Stimulated activated CD4-positive, alpha-beta T cell treated with anti-CD3 and anti-CD28 coated beads, Interleukin-15, amount 100 ng/mL, for 48 hours (primary cell): ENCODE results near the gene PTGES.

Experiments used
- DNase-seq, 2 donors: peaks; one replicate each; pipeline ENCODE4 v3.0.0-alpha.2; 2020; ENCODE audit warnings: low read depth in 2 of 2

PTGES gene

DNA sequence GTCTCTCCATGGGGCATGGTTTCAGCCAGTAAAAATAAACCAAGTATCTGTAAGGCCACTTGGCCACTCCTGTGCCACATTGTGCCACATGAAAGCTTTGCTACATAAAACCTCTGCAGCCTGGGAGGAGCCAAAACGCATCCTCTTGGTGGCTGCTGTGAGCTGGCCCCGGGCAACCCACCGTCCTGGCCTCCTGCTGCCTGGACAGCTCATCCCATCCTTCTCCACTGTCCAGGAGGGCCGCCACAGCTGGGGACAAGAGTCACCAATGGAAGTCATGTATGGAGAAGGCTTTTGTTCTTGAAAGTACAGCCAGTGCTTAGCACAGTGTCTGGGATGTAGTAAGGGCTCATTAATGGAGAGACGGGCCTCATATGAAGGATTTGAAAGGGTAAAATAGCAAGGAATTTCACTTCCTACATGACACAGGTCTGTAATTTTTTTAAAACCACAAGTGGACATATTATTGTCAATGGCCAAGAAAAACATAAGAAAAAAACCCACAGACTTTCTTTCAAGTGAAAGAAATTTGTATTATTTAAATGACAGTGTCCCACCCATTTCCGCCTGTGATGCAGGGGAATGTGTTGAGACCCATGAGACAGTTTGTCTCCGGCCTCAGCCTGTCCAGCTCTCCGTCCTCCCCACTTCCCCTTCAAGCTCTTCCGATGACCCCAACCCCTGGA, 6.6 kb downstream of the PTGES start:
- no peak for DNase-seq

DNA sequence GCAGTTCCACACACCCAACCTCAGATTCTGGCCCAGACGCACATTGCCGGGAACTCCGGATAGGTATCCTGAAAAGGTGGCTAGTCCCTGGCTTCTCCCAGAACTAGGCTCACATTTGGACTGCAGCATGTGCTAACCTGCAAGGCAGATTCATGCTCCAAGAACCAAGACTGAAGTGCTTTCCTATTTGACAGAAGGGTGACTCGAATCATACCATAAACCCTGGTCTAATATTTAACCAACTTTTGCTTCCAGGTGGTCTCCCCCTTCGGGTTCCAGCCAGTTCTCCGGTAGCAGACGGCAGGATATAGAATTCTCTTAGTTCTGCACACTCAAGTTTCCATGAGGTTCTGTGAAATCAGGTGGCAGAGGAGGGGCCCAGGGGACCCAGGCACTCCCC, 7.6 kb downstream of the PTGES start:
- no peak for DNase-seq

DNA sequence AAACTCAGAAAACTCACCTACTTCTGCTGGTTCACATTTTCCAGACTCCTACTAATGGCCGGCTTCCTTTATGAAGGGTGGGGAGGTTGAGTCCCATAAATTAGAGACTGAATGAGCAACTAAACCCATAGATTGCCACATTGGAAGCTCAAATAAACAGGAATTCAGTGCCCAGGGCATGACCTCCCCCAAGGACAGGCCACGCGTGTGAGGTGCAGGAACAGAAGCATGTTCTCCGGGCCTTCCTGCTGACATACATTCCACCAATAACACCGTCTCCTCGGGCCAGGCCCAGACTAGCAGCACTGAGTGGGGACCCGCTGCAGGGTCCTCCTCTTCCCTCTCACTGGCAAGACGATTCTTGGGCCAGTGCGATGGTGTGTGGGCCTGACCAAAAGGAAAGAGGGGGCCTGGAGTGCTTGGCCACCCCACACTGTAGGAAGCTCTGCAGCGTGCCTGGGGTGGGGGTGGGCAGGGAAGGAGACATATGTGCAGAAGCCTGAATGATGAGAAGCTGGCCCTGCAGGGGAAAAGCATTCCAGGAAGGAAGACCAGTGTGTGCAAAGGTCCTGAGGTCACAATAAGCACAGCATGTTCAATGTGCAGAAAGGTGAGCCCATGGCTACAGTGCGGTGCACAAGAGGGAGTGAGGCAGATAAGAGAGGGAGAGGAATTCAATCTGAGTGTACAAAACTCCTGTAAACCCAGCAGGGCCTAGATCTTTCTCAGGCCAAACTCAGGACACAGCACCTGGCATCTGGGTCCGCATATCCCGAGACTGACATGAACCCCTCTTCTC, 12.0 kb downstream of the PTGES start:
- no peak for DNase-seq

GRCh38 chr9:129740174-129740573, 12.7 kb downstream of the PTGES start:
- no peak for DNase-seq

DNA sequence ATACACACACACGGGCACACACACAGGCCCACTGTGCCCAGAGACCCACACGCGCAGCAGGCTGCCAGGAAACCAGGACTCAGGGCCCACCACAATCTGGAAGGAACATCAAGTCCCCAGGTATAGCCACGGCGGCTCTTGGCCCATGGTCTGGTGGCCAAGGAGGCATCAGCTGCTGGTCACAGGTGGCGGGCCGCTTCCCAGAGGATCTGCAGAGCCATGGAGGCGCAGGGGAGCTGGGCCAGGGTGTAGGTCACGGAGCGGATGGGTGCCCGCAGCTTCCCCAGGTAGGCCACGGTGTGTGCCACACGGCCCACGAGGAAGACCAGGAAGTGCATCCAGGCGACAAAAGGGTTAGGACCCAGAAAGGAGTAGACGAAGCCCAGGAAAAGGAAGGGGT, 13.4 kb downstream of the PTGES start:
- DNase-seq: no peak

DNA sequence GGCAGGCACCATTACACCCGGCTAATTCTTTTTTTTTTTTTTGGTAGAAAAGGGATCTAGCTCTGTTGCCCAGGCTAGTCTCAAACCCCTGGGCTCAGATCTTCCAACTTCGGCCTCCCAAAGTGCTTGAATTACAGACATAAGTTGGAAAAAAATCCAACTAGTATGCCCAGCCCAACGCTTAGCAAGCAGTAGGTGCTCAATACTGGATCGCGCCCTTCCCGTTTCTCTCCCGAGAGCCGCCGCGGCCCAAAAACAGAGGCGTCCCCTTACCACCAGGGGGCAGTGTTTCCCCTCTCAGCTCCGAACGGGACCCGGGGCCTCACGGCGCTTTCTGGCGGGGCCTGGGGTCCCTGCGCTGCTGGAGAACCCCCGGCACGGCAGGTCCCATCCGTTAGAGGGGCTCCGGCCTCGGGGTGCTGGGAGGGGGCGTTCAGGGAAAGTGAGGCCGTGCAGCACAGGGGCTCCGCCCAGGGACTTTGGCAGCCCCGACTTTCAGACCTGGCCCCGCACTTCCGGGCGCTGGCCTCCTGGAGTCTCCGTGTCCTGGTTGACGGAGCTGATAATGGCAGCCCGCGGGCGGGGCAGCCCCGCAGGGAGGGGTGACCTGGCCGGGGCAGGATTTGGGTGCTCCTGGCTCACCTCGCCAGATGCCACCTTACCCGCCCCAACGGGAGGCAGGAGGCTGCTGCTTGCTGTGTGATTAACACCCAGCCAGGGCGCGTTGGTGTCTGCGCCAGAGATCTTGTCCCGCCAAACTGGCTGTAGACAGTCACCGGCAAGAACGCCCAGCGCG, 15.2 kb downstream of the PTGES start:
- DNase-seq: peak; percentile 72 to 86

- no peak for DNase-seq
These were observed 16.5 kb downstream of the PTGES start for GRCh38 chr9:129736334-129736733.

GRCh38 chr9:129735546-129735945, 17.3 kb downstream of the PTGES start:
- DNase-seq: no peak

DNA sequence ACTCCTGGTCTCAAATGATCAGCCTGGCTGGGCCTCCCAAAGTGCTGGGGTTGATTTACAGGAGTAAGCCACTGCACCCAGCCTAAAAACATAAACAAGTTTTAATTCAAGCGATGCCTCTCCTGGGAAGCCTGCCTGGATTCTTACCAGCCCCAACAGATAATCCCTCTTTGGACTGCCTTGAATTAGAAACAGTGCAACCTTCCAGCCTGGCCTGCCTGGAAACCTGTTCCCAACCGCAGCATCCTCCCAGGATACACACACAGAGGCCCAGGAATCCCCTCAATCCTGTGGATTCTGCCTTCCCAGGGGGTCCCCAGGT, 19.2 kb downstream of the PTGES start:
- no peak for DNase-seq

GRCh38 chr9:129732946-129733631, 19.8 kb downstream of the PTGES start:
- no peak for DNase-seq

GRCh38 chr9:129732100-129732499, 20.7 kb downstream of the PTGES start:
- DNase-seq: no peak

DNA sequence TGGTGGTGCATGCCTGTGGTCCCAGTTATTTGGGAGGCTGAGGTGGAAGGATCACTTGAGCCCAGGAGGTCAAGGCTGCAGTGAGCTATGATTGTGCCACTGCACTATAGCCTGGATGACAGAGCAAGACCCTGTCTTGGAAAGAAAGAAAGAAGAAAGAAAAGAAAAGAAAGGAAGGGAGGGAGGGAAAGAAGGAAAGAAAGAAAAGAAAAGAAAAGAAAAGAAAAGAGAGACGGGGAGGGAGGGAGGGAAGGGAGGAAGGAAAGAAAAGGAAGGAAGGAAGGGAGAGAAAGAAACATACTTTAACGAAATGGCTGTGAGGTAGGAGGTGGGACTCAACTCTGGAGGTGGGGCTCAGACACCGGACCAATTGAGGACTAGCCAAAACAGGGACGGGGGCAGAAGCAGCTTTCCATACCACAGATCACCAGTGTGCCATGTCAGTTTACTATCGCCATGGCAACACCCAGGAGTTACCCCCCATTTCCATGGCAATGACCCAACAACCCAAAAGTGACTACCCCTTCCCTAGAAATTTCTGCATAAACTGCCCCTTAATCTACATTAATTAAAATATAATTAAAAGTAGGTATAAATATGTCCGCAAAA, 21.3 kb downstream of the PTGES start:
- no peak for DNase-seq

DNA sequence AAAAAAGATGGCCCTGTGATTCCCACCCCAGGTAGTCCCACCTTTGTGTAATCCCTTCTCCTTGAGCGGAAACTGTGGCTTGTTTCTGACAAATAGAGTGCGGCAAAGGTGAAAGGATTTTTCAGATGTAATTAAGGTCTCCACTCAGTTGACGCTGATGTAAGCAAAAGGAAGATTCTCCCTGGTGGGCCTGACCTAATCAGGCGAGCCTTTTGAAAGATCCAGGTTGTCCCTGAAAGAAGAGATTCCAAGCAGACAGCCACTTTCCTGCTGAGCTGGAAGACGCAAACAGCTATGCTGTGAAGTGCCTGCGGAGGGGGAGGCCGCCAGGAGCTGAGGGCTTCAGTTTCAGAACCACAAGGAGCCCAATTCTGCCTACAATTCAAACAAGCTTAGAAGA, 24.1 kb downstream of the PTGES start:
- DNase-seq: no peak

- peak; percentile 32 to 53 for DNase-seq
These were observed 26.3 kb downstream of the PTGES start for GRCh38 chr9:129726322-129727160.

GRCh38 chr9:129725795-129726251, 27.0 kb downstream of the PTGES start:
- DNase-seq: no peak

DNA sequence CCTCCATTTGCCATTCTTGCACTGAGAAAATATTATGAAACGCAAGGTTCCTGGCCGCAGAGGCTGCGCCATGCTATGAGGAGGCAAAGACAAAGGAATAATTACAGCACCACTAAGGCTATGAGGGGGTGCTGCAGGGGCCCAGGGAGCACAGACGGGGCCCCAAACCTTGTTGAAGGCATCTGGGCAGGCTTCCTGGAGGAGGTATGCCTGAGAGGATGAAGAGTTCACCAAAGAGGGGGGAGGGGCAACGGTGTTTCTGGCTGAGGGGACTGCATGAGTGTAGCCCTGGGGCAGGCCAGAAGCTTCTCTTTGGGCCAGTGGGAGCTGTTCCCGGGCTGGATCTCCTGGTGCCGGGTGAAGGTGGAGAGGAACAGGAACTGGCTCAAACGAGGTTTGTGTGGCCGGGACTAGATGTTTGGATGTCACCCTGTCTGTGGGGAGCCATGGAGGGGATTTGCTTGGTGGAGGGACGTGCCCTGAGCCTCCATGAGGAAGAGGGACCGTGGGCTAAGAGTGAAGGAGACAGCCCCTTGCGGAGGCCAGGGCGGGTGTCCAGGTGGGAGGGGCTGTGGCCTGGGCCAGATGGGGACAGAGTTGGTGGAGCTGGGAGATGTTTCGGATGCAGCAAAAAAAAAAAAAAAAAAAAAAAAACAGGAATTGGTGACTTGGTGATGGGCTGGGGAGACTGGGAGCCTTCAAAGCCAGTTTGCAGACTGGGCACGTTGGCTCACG, 28.2 kb downstream of the PTGES start:
- DNase-seq: no peak

- DNase-seq: no peak
These were observed 29.9 kb downstream of the PTGES start for GRCh38 chr9:129722913-129723312.

- no peak for DNase-seq
These were observed 31.8 kb downstream of the PTGES start for GRCh38 chr9:129720865-129721545.

- no peak for DNase-seq
These were observed 32.5 kb downstream of the PTGES start for GRCh38 chr9:129720181-129720864.
